HG03135 (cell line): Measurements from ENCODE around the gene NR2E1.

Experiments used
- ATAC-seq: cut with Tn5 transposase; IDR thresholded peaks from one replicate; pipeline ENCODE4 v1.9.1; 2021; ENCODE audit warnings: mild to moderate bottlenecking, moderate library complexity; ENCODE audit not compliant: unreplicated experiment

The NR2E1 gene

GRCh38 chr6:108171291-108171917, 5.6 kb downstream of the NR2E1 start:
- no peak for ATAC-seq

- ATAC-seq, result no peak
Measured at GRCh38 chr6:108171918-108172516, 6.2 kb downstream of the NR2E1 start.

- no peak for ATAC-seq
Measured at GRCh38 chr6:108174371-108175175, 8.8 kb downstream of the NR2E1 start.

GRCh38 chr6:108175176-108175591, 9.4 kb downstream of the NR2E1 start:
- no peak for ATAC-seq

- ATAC-seq, result no peak
Measured at GRCh38 chr6:108175592-108176279, 9.9 kb downstream of the NR2E1 start.

- no peak for ATAC-seq
Measured at GRCh38 chr6:108176281-108177089, 10.7 kb downstream of the NR2E1 start.

- no peak for ATAC-seq
Measured at GRCh38 chr6:108179741-108180140, 13.9 kb downstream of the NR2E1 start.

GRCh38 chr6:108180266-108180665, 14.4 kb downstream of the NR2E1 start:
- ATAC-seq, result no peak

GRCh38 chr6:108180776-108181175, 15.0 kb downstream of the NR2E1 start:
- ATAC-seq, result no peak

- no peak for ATAC-seq
Measured at GRCh38 chr6:108186226-108186625, 20.4 kb downstream of the NR2E1 start.

- no peak for ATAC-seq
Measured at GRCh38 chr6:108187519-108187918, 21.7 kb downstream of the NR2E1 start.

- no peak for ATAC-seq
Measured at GRCh38 chr6:108193131-108193530, 27.3 kb downstream of the NR2E1 start.

GRCh38 chr6:108193835-108194234, 28.0 kb downstream of the NR2E1 start:
- ATAC-seq, result no peak

- ATAC-seq, result no peak
Measured at GRCh38 chr6:108194503-108194902, 28.7 kb downstream of the NR2E1 start.

- ATAC-seq, result no peak
Measured at GRCh38 chr6:108195209-108195608, 29.4 kb downstream of the NR2E1 start.

GRCh38 chr6:108198761-108199498, 33.1 kb downstream of the NR2E1 start:
- ATAC-seq, result no peak

- no peak for ATAC-seq
Measured at GRCh38 chr6:108200186-108200585, 34.4 kb downstream of the NR2E1 start.

- ATAC-seq, result no peak
Measured at GRCh38 chr6:108200631-108201030, 34.8 kb downstream of the NR2E1 start.

- no peak for ATAC-seq
Measured at GRCh38 chr6:108203189-108204112, 37.6 kb downstream of the NR2E1 start.
